ENCODE measurements around the gene TLDC2.
"Not testable (repeated sequence)": the region's sequence is repeated elsewhere in the genome, so short reads cannot be mapped to it uniquely, and the experiment has no call there.

Gene TLDC2

DNA sequence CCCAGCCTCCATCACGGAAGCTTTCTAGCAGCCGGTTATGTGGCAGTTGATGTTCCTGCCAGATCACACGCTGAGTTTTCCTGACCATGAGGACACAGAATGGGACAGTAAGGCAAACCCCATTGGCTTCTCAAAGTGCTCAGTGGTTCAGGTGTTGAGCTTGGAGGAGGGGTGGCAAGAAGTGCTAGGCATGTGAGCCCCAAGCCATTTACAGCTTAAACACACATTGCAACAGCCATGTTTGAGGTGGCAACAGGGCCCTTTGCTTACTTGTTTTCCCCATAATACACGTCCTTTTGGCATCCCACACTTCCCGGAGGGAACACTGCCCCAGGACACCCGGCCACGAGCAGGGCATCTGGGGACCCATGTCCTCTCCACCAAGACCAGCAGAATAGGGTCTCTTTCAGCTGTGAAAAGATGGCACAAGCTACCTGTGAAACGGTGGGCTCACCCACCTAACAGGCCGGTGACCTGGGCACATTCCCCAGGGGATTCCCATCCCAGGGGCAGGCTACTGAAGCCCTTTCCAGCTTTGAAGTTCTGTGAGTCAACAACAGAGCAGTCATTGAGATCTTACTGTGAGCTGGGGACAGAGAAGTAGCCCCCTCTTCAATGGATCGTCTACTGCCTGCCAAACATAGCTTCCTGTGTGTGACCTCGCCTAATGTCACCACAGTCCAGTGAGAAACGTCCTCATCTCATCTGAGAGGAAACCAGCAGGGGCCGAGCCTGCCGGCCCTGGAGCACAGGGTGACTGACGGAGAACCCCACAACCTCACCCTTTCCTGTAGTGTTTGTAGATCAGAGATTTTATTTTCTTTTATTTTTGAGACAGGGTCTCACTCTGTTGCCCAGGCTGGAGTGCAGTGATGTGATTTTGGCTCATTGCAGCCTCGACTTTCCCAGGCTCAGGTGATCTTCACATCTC is 4.0 kb upstream of the TLDC2 start:
- no peak for DNase-seq

GRCh38 chr20:36872852-36873251 is 3.1 kb upstream of the TLDC2 start:
- no peak for DNase-seq

DNA sequence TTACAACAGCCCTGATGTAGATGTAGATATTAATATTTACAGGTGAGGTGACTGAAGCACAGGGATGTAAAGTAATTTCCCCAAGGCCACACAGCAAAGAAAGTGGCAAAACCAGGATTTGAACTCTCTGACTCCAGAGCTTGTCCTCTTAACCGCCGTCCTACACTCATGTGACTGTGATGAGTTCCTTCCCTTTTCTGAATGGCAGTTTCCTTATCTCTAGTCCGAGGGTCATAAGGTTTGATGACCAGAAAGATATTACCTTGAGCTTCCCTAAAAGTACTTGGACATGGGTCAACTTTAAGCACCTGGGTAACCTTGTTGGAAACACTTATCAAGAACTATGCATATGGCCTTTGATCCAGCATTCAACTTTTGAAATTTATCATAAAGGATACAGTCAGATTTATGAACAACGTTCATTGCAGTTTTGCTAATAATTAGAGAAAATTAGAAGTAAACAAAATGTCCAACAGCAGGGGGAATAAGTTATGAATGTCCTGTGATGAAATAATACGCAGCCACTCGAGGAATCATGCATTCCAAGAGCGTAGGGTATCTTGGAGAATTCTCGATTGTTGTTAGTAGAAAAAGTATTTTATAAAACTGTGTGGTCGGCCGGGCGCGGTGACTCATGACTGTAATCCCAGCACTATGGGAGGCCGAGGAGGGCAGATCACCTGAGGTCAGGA is 2.3 kb upstream of the TLDC2 start:
- no peak for DNase-seq

DNA sequence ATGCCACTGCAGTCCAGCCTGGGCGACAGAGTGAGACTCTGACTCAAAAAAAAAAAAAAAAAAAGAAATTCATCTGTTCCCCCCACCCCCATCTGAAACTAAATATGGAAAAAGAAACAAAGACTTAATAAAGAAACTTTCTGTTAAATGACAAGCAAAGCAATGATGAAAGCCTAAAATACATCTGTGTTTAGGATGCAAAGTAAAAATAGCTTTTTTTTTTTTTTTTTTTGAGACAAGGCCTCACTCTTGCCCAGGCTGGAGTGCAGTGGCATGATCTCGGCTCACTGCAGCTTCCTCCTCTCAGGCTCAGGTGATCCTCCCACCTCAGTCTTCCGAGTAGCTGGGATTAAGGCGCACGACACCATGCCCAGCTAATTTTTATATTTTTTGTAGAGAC is 845 bp upstream of the TLDC2 start:
- DNase-seq: not testable (repeated sequence)

GRCh38 chr20:36876473-36876833 is 515 bp downstream of the TLDC2 start:
- DNase-seq: no peak

DNA sequence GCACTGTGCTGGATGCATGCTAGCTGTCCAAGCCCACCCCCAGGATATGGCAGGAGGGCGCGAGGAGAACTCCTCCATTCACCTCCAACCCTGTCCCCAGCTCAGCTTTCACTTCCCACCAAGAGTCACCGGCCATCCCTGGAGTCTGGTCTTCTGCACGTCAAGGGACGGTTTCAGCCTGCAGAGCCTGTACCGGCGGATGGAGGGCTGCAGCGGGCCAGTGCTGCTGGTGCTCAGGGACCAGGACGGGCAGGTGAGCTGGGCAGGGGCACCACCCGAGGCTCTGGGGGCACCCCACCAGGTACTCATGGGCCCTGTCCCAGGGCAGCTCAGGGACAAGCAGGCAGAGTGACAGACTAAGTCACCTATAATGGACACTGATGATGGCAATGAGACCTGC is 3.0 kb downstream of the TLDC2 start:
- DNase-seq: no peak

GRCh38 chr20:36880741-36881250 is 4.9 kb downstream of the TLDC2 start:
- no peak for DNase-seq

GRCh38 chr20:36881331-36881730 is 5.4 kb downstream of the TLDC2 start:
- DNase-seq: no peak

DNA sequence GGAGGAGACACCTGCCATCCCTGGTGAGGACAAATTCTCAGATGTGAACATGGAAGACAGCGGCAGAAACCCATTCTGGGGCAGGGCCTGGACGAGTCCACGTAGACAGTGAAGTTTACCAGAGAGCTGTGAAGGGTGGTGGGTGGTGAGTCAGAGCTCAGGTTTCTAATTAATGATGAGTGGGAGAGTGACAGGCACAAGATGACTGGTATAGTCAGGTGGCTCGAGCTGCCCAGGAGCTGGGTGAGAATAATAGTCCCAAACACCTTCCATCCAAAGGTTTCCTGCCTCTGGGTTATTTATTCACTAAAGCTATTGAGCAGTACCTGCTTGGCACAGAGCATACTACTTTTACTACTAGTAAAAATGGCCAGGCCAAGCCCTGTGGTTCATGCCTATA is 6.0 kb downstream of the TLDC2 start:
- no peak for DNase-seq

DNA sequence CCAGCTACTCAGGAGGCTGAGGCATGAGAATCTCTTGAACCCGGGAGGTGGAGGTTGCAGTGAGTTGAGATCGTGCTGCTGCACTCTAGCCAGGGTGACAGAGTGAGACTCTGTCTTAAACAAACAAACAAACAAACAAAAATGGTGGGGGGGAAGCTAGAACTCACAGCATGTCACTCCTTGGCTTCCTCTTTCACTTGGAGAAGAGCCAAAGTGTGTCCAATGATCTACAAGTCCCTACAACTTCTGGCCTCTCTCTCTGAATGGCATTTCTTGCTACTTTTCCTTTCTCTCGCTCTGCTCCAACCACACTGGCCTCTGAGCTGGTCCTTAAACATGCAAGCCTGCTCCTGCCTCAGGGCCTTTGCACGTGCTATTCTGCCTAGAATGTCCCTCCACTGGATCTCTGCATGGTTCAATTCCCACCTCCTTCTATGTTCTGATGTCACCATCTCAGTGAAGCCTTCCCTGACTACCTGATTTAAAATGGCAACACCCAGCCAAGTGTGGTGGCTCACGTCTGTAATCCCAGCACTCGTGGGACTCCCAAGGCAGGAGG is 8.1 kb downstream of the TLDC2 start:
- no peak for DNase-seq

- DNase-seq: no peak
These were observed 9.4 kb downstream of the TLDC2 start for GRCh38 chr20:36885356-36885755.

GRCh38 chr20:36886859-36887751 is 11.2 kb downstream of the TLDC2 start:
- DNase-seq: peak; percentile 59 to 63

DNA sequence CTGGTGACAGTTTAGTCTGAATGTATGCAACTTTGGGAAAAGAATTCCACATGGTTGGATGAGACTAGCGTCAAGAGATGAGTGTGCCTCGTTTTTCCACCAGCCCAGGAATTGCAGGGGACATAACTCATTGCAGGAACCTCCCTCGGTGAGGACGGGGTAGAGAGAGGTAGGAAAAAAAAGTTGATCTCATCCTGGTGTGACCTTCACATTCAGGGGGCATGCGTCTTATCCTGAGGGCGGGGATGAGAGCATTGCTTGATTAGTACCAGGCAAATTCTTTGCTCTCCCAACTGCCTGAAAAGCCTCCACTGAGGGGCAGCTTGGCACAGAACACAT is 11.8 kb downstream of the TLDC2 start:
- no peak for DNase-seq

- DNase-seq: no peak
These were observed 13.1 kb downstream of the TLDC2 start for GRCh38 chr20:36888880-36889516.

- no peak for DNase-seq
These were observed 14.6 kb downstream of the TLDC2 start for GRCh38 chr20:36890586-36890985.

DNA sequence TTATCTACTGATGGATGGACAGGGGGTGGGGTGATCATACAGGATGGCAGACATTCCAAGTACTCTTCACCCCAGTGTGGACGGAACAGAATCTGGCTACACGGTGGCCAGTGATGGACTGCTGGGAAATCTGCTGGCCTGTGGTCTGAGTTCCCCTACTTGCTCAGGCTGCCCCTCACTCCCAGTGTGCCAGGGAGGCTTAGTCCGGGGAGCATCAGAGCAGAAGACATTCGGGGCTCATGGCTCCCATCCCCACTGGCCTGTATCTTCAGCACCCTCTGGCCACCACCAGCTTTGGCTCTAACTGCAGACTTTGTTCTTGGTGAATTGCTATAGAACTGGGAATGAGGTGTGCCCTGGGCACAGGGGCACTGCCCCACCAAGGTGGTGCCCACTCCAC is 15.3 kb downstream of the TLDC2 start:
- no peak for DNase-seq

DNA sequence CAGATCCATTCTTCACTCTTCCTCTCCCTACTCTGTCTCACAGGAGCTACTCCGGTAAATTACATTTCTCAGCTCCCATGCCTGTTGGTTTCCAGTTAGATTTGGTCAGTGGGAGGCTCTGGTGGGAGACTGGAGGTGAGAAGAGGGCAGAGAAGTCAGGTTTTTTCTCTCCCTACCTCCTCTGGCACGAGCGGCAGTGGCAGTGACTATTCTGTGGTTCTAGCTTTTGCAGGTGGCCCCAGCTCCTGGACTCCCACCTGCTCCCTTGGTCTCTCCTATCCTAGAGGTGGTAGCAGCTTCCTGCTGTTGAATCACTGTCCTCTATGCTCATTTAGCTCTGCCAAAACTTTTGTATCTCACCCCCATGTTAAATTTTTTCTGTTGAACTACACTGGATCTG is 17.9 kb downstream of the TLDC2 start:
- no peak for DNase-seq

GRCh38 chr20:36895036-36895435 is 19.1 kb downstream of the TLDC2 start:
- DNase-seq: no peak

GRCh38 chr20:36904690-36905089 is 28.8 kb downstream of the TLDC2 start:
- no peak for DNase-seq

DNA sequence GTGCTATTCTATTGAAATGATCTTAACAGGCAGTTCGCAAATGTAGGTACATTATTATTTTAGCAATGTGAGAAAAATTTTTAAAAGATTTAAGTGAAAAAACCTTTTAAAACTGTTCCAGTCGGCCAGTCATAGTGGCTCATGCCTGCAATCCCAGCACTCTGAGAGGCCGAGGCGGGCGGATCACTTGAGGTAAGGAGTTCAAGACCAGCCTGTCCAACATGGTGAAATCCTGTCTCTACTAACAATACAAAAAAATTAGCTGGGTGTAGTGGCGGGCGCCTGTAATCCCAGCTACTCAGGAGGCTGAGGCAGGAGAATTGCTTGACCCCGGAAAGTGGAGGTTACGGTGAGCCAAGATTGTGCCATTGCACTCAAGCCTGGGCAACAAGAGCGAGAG is 29.6 kb downstream of the TLDC2 start:
- not testable (repeated sequence) for DNase-seq

DNA sequence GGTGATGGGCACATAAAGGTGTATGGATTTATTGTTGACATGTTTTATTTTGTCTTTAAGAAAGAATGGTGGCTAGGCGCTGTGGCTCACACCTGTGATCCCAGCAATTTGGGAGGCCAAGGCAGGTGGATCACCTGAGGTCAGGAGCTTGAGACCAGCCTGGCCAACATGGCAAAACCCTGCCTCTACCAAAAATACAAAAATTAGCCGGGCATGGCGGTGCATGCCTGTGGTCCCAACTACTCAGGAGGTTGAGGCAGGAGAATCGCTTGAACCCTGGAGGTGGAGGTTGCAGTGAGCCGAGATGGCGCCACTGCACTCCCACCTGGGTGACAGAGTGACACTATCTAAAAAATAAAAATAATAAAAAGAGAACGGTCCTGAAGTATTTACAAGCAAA is 30.1 kb downstream of the TLDC2 start:
- not testable (repeated sequence) for DNase-seq

DNA sequence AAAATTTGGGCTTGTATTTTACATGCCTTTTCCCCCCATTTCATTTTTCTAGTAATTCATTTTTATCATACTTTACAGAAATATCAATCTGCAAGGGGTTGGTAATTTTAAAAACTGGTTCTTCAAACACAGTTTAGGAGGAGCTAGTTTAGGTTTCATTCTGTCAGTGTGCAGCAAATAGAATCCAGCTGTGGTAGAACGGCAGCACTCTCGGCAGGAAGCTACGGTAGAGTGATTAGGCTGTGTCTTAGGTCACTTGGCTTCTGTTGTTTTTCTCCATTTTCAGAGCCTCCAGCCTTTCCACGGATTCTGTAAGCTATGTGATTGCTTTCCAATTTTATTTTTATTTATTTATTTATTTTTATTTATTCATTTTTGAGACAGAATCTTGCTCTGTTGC is 32.7 kb downstream of the TLDC2 start:
- DNase-seq: no peak
